SK-N-MC (cell line): ENCODE measurements around the gene ZC2HC1B.

Experiments
- EZH2 ChIP-seq: fragments of 200-600 bp; sonication (generic); IDR thresholded peaks from one replicate; pipeline ENCODE4 v1.6.1; 2017; ENCODE audit warnings: antibody characterized with exemption
- FOXP2 ChIP-seq: optimal IDR thresholded peaks from 2 replicates; pipeline ENCODE3; 2011; ENCODE audit warnings: mild to moderate bottlenecking, moderate library complexity; ENCODE audit not compliant: insufficient read depth; ENCODE audit errors: extremely low read length, control extremely low read depth
- POLR2AphosphoS5 ChIP-seq: IDR thresholded peaks from 2 replicates; pipeline ENCODE4 v1.6.1; 2012; ENCODE audit warnings: mild to moderate bottlenecking, low read depth, low read length, borderline replicate concordance

GRCh38 chr6:143971482-143972205, 107.4 kb downstream of the ZC2HC1B start:
- TF ChIP-seq EZH2 (no peak), POLR2AphosphoS5 (no peak), FOXP2 (no peak)
